Omental fat pad (tissue), 4 donors: ENCODE data around the gene ACTG1. TPM values are rescaled to one million over a fixed set of nuclear protein-coding genes. Genes with fewer than 3 reads are reported as not detected.

Experiments
- ATAC-seq: fragments of 150-250 bp; one replicate; pipeline ENCODE4 v1.9.1; 2016; ENCODE audit warnings: mild to moderate bottlenecking, moderate library complexity; ENCODE audit not compliant: low FRiP score
- DNase-seq: peaks from one replicate; pipeline ENCODE4 v3.0.0-alpha.2; 2019; ENCODE audit warnings: low spot score
- total RNA-seq, 4 donors: library from RNA; depleted of rRNA; stranded (reverse); fragments of >200 nt; gene quantifications; one replicate each; pipeline ENCODE4 v1.1.0, GENCODE V29; 2016
- TF ChIP-seq, protein P1 (sequence below), 3 donors: fragments of 450-650 bp; IDR thresholded peaks; one replicate each; pipeline ENCODE4 v1.5.1; 2016 to 2017; ENCODE audit warnings: antibody characterized with exemption in 3 of 3, mild to moderate bottlenecking in 3 of 3, moderate library complexity in 2 of 3

The ACTG1 gene
- total RNA-seq, 4 donors from 2014 or later: 1,930 to 4,437 (median 3,125) TPM

DNA sequence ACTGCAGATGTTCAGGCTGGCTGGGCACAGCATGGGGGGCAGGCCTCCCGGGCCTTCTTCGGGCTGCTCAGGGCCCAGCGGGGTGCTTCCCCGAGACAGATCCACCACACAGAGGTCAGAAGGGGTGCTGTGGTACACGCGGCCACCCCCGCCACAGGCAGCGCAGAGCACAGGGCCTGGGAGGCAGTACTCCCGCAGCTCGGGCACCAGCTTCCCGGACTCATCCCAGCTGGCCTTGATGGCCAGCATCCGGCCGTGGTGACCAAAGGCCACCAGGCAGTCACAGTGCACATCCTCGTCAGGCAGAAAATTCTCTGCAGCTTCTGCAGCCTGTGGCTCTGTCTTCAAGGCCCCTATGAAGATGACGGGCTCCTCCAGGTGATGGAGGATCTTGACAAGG is 37.7 kb upstream of the ACTG1 start:
- DNase-seq (no peak), ATAC-seq (no peak)
- TF ChIP-seq, protein P1, sequence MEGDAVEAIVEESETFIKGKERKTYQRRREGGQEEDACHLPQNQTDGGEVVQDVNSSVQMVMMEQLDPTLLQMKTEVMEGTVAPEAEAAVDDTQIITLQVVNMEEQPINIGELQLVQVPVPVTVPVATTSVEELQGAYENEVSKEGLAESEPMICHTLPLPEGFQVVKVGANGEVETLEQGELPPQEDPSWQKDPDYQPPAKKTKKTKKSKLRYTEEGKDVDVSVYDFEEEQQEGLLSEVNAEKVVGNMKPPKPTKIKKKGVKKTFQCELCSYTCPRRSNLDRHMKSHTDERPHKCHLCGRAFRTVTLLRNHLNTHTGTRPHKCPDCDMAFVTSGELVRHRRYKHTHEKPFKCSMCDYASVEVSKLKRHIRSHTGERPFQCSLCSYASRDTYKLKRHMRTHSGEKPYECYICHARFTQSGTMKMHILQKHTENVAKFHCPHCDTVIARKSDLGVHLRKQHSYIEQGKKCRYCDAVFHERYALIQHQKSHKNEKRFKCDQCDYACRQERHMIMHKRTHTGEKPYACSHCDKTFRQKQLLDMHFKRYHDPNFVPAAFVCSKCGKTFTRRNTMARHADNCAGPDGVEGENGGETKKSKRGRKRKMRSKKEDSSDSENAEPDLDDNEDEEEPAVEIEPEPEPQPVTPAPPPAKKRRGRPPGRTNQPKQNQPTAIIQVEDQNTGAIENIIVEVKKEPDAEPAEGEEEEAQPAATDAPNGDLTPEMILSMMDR (IDR thresholded peaks at IDR 0.05): no peak

DNA sequence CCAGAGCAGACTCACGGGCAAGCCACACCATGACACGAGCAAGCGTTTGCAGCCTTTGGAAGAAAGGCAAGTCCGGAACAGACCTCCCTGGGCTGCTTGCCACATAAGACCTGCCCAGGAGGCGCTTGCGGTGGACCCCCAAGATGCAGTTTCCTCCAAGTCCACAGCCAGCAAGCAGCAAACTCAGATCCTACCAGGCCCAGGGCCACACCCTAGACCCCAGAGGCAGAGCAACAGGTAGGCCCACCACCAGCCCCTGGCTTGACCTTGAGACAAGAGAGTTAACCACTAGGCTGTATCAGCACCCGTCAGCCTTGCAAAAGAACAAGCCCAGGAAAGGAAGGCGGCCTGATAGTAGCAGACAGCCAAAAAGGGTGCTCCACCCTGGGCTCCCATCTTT is 37.2 kb upstream of the ACTG1 start:
- DNase-seq (no peak), ATAC-seq (no peak)
- TF ChIP-seq, protein P1 (IDR thresholded peaks at IDR 0.05): no peak

DNA sequence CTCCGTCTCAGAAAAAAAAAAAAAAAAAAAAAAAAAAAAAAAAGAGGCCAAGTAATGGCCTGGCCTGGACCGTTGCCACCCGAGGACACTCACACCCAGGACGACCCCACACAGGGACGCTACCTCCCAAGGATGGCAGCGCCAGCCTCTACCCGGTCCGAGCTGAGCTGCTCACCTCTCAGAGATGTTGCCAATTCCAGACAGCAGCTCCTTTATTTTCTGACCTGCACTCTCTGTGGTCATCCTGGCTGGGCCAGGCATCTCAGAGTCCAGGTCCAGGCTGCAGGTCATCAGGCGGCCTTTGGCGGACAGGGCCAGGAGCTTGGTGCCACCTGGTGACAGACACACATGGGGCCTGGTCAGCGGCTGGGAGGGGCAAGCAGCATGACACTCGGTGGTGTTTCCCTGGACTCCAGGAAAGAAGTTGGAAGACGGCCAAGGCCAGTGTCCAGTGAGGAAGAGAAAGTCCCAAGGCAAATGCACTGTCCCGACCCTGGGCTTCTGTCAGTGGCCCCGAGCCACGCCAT is 36.5 kb upstream of the ACTG1 start:
- TF ChIP-seq, protein P1 (IDR thresholded peaks at IDR 0.05): no peak
- DNase-seq (no peak), ATAC-seq (no peak)

DNA sequence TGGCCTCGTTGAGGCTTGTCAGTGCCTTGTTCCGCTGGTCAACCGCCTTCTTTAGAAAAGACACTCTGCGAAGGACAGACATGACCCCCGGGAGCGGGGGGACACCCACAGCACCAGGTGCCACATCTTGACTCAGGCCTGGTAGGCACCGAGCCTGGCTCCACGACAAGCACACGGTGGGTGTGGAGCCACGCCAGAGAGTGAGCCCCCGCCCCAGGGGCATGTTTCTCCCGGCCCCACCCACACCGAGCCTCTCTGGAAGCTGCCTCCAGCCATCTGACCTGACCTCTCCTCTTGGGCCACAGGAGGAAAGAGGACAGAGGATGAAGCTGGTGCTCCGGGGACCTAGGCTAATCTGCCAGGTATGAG is 35.0 kb upstream of the ACTG1 start:
- DNase-seq (no peak), ATAC-seq (no peak)
- TF ChIP-seq, protein P1 (IDR thresholded peaks at IDR 0.05): no peak

DNA sequence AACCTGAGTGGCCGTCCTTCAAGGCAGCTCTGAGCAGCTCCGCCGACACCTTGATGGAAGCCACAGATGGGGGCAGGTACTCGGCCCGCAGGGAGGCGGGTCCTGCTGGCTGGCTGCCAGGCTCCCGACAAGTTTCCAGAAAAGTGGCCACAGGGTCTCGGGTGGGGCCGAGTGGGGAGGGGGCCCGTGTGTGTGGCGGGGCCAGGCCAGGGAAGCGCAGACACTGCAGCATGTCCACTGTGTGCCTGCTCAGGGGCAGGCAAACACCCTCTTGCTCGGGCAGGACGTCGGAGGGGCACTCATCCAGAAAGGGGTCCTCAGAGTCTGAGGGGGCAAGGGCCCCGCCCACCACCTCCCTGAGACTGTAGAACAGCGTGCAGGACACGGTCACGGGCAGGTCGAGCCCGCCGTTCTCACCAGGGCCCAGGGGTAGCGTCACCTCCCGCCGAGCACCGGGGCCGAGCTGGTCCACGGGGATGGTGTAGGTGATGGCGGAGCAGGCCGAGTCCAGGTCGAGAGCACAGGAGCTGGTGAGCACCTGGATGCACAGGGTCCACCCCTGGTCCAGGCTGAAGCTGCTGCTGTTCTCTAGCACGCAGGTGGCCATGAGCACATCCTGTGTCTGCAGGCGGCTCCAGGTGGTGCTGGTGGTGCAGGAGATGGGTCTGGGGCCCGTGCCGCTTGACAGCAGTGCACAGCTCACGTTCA is 34.5 kb upstream of the ACTG1 start:
- TF ChIP-seq, protein P1 (IDR thresholded peaks at IDR 0.05): no peak
- no peak for ATAC-seq
- DNase-seq: no peak

DNA sequence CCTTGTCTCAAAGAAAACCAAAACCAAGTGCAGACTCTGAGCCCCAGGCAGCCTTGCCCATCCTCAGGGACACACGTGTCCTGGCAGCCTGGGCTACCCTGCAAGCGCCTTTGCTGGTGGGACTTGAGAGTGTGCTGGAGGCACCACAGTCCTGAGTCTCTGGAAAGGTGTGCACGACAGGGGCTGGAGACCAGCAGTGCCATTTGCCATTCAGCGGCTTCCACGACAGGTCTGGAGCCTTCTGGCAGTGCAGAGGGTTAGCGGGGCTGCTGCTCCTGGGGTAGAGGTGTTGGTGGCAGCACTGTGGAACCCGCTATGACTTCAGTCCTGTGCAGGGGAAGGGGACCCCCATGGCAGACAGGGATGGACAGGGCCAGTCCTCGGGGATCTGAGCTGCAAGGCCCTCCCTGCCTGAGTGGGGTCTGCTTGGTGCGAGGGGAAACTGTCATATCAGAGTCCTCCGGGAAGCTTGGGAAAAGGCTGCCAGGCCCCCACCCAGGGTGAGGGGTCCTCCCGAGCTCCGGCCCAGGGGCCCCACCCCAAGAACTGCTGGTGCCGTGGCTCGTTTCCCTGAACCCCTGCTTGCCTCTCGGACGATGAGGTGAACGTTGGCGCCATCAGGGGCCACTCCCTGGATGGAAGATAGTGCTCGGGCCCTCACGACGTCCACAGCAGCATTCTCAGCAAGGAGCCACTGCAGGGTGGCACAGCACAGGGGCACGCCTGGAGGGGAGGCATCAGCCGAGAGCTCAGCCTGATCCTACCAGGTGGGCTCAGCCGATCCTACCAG is 32.8 kb upstream of the ACTG1 start:
- TF ChIP-seq, protein P1 (IDR thresholded peaks at IDR 0.05): no peak
- ATAC-seq (no peak), DNase-seq (no peak)
